ENCODE measurements around the gene GSTM2.
A peak's percentile ranks its signal among the peaks of the same experiment; 100 is the strongest.
"Not testable (repeated sequence)": the region's sequence is repeated elsewhere in the genome, so short reads cannot be mapped to it uniquely, and the experiment has no call there.

Gene GSTM2

DNA sequence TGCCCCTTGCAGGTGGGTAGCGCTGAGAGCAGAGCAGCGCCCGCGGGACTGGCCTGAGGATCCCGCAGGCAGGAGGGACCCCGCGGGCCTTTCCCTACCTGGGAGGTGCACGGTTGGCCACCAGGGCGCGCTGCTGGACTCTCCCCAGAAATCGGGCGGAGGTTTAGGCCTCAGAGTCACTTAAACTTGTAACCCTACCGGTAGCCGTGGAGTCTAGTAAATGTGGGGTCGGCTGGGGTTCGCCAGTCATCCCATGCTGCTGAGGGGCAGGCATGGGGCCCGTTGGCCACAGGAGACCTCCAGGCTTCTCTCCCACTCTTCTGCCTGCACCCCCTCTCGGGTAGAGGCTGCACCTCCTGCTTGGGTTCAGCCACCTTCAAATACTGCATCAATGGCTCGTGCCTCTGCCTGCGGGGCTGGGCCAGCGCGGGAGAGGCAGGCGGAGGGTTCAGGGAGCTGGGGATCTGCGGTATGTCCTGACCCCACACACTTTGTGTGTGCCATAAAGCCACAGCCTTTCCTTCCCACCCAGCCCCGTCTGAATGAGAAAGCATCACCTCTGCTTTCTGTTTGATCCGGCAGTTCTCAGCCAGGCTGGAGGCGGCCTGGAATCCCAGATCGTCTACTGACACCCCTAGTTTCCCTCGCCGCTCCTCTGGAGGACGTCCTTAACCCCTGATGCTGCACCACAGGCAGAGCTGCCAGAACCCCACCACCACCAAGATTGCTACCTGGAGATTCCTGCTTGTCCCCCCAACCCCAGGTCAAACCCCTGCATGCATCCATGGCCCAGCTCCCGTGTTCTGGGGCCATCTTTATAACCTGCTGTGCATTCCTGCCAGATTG, 24.2 kb upstream of the GSTM2 start:
- H3K4me3 ChIP-seq (ENCODE audit: low read depth, low read length) = no peak overlapping the region

DNA sequence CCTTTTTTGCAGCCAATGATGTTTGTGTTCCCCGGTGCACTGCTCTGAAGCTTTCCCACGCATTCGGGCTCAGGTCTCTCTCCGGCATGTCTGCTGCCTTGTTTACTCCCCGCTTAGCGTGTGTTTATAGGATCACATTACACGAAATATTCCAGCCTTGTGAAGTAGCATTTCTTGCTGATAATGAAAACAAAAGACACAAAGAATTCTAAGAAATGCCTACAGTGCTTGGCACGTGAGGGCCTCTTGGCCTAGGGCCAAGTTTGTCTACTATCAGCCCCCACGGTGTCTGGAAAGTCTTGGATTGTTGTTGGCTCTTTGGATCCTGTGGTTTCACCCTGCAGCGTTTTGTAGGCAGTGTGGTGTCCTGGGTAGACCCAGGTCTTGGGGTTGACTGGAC, 23.2 kb upstream of the GSTM2 start:
- H3K4me3 ChIP-seq (ENCODE audit: low read depth, low read length) = no peak overlapping the region

DNA sequence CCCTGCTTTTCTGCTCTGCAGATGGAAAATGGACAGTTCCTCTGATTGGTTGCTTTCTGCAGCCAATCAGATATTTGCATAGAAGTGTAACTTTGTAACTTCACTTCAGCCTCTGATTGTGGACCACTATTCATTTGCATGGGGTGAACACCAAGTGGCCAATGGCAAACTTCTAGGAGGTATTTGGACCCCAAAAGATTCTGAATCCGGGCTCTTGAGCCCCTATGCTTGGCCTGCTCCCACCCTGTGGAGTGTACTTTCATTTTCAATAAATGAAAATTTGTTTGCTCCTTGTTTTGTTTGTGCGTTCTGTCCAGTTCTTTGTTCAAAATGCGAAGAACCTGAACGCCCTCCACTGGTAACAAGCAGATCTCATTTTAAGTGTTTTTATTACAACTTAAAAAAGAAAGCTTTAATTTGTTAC, 18.4 kb upstream of the GSTM2 start:
- no peak overlapping the region for H3K4me3 ChIP-seq (ENCODE audit: low read depth, low read length)

DNA sequence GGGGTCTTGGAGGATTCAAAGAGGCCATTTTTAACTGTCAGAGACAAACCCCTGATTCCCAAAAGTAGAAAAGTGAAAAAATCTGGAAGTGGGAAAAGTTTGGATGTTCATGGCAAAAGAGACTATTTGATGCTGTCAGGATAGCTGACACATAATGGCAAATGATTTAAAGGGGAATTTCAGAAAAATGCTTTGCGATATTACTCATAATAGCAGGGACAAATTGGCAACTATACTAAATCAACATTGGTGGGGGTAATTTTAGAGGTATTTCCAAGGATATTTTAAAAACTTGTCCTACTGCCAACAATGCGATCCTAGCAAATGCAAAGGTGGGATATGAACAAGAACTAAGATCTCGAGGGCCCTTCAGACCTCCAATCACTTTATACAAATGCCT, 17.2 kb upstream of the GSTM2 start:
- no peak overlapping the region for H3K4me3 ChIP-seq (ENCODE audit: low read depth, low read length)

DNA sequence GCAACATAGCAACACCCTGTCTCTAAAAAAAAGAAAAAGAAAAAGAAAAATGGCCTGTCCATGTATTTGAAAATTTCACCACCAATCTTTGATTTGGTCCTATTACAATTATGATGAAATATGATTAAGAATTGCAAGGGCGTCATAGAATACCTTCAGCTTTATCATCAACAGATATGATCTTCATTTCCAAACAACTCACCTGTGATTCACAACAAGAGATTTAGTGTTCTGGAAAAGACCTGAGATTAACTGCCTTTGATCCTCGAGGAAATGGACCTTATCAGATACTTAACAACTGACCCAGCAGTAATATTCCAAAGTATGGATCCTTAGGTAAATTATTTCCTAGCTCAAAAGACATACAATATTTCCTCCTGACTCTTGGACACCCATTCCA, 15.5 kb upstream of the GSTM2 start:
- H3K4me3 ChIP-seq (ENCODE audit: low read depth, low read length) = no peak overlapping the region

DNA sequence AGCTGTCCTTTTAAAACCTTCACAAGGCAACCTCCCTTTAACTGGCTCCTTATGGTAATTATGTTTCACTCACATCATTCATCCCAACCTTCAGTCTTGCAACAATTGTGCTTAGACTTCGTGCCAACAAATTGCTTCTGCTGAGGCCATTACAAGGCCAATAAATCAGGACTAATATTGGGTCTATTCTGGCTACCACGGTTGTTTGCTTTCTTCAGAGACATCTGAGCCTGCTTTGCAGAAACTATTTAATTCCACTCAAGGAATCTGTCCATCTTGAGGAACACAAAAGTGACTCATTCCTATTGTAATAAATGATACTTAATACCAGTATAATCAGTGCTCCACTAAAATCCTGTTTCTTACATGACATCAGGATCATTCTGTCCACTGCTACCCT, 14.6 kb upstream of the GSTM2 start:
- H3K4me3 ChIP-seq (ENCODE audit: low read depth, low read length) = no peak overlapping the region

DNA sequence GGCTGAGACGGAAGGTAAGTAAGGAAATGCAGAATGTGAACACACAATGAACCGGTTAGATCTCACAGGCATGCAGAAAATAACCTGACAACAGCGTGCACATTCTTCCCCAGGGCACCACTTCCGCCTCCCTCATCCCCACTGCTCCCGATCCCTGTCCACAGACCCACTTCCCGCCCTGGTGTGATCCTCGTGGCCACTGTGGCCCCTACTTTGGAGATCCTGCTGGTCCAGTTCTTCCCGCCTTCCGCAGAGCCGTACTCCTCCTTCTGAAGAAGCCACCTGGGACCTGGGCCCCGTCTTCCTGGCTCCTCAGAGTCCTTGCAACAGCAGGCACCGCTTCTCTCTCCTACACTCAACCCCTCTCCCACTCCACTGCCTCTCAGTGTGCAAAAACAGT, 13.3 kb upstream of the GSTM2 start:
- H3K4me3 ChIP-seq (ENCODE audit: low read depth, low read length) = no peak overlapping the region

DNA sequence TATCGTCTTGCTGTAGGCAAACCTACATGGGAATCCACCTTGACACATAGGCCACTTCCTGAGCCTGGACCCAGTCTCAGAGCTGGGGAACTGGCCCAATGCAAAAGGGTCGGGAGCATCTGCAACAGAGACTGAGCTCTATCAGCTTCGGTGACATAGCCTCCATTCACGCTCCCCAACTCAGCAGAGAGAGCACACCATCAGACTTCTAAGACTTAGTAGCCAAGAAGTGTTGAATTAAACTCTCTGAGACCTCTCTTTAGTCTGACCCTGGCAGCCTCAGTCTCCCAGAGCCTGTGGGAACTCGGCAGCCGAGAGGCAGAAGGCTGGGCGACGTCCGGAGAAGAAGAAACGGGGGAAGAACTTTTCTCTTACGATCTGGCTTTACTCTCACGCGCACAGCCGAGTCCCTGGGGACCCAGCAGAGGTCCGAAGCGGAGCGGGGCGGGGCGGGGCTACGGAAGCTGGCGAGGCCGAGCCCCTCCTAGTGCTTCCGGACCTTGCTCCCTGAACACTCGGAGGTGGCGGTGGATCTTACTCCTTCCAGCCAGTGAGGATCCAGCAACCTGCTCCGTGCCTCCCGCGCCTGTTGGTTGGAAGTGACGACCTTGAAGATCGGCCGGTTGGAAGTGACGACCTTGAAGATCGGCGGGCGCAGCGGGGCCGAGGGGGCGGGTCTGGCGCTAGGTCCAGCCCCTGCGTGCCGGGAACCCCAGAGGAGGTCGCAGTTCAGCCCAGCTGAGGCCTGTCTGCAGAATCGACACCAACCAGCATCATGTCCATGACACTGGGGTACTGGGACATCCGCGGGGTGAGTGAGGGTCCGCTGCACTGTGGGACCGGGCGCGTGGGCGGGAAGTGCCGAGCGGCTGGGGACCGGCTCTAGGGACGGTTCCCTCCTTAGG, 12.0 kb upstream of the GSTM2 start, which contains the start of gene GSTM4:
TSS of gene GSTM4 (plus strand) at position 485 of the 905 bp plus-strand sequence. CDS start at position 776, 291 bp downstream.
- peak within 1 kb of the TSS; percentile 70 for H3K4me3 ChIP-seq (ENCODE audit: low read depth, low read length)

DNA sequence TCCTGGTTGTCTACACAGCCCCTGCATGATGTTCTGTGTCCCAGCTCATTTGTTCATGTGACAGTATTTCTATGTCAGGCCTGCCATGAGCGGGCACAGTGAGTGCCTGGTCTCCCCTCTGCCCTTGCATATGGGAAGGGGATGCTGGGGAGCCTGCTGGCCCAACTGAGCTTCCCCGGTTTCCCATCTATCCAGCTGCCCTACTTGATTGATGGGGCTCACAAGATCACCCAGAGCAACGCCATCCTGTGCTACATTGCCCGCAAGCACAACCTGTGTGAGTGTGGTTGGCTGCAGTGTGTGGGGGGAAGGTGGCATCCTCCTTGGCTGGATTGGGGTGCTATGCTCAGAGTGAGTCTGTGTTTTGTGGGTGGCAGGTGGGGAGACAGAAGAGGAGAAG, 10.5 kb upstream of the GSTM2 start:
- H3K4me3 ChIP-seq (ENCODE audit: low read depth, low read length) = no peak overlapping the region

DNA sequence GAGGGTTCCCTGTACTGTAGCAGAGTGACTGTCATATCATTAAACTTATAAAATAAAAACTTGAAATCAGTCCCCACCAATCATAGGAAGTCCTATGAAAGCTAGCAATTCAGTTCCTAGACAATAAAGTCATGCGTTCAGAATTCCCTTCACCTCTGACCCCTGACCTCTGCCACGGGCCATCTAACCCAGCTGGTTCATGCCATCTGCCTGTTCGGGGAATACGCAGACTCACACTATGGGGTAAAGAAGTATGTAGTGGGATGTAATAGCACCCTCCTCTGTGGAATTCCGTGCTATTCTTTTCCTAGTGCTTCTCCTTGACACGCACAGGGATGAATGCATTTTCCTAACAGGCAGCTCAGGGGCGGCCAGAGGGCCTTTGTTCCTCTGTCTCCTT, 9.9 kb upstream of the GSTM2 start:
- no peak overlapping the region for H3K4me3 ChIP-seq (ENCODE audit: low read depth, low read length)

DNA sequence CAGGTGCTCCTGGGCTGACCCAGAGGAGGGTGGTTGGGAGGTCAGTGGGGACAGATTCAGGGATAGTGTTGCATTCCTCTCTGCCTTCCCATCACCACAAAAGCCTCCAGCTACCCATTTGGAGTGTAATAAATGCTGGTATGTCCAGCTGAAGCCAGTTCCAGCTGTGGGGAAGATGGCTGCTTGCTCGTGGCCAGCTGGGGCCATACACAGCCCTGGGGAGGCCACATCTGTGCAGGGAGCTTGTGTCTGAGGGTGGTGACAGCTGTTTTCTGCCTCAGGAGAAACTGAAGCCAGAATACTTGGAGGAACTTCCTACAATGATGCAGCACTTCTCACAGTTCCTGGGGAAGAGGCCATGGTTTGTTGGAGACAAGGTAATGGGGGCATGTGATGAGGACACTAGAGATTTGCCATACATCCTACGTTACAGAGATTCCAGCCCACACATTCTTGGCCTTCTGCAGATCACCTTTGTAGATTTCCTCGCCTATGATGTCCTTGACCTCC, 9.3 kb upstream of the GSTM2 start:
- no peak overlapping the region for H3K4me3 ChIP-seq (ENCODE audit: low read depth, low read length)

DNA sequence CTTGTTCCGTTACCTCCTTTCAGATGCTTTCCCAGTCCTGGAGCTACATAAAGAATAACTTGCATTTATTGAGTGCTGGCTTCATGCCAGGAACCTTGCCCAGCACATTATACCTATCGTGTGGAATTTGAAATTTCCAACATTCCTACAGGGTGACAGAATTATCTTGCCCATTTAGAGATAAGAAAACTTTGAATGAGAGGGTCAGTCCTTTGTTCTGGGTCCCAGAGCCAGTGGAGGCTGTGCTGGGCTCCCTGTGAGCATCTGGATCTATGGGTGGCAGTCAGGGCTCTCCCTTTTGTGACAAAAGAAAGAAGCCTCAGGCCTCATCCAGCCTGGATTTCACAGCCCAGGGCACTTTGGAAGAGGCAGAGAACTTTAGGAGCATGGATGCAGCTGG, 8.7 kb upstream of the GSTM2 start:
- no peak overlapping the region for H3K4me3 ChIP-seq (ENCODE audit: low read depth, low read length)

DNA sequence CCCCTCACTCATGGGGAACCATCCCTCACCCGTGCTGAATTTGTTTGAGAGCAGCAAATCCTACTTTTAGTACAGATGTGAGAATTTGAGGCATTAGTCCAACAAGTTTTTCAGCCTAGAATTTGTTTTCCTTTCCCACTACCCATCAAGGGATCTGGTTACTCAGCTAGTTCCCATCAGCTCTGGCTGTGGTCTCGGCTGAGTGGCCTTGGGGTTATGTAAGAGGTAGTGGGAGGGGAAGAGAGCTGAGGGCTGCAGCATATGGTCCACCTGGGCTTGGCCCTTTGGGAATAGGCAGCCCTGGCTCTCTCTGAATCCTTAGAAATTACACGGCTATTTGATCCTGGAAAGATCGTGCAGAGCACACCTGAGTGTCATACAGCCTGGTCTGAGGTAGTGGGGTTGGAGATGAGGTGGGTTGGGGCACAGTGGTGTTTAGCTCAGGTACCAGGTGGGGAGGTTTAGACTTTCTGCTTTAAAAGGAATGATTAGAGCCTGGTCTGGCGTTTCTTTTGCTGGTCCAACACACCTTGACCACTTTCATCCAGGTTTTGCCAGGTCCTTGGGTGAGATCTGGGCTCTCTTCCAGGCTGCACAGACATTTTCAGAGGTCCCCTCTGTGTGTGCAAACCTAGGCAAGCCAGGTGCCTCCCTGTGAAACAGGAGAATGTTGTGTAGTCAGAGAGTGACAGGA, 7.7 kb upstream of the GSTM2 start:
- no peak overlapping the region for H3K4me3 ChIP-seq (ENCODE audit: low read depth, low read length)

DNA sequence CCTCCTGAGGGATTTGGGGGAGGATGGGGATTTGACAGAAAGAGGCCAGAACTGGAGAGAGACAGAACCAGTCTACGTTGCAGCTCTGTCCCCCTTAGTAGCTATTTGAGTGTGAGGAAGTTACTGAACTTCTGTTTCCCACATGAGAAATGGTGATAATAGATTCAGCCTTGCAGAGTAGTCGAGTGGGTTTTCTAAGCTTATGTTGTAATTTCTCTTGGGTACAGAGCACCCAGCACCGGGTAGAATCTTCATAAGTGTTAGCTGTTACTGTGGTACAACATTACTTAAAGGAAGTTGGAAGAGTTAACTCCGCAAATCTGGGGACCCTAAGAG, 7.2 kb upstream of the GSTM2 start:
- H3K4me3 ChIP-seq (ENCODE audit: low read depth, low read length) = not testable (repeated sequence)

DNA sequence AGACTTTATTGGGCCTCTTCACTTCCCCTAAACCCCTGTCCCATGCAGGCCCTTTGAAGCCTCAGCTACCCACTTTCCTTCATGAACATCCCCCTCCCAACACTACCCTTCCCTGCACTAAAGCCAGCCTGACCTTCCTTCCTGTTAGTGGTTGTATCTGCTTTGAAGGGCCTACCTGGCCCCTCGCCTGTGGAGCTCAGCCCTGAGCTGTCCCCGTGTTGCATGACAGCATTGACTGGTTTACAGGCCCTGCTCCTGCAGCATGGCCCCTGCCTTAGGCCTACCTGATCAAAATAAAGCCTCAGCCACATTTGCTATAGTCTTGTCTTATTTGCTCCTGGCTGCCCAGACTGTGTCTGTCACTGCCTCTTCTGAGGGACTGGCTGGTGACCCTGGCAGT, 6.5 kb upstream of the GSTM2 start:
- H3K4me3 ChIP-seq (ENCODE audit: low read depth, low read length) = no peak overlapping the region

DNA sequence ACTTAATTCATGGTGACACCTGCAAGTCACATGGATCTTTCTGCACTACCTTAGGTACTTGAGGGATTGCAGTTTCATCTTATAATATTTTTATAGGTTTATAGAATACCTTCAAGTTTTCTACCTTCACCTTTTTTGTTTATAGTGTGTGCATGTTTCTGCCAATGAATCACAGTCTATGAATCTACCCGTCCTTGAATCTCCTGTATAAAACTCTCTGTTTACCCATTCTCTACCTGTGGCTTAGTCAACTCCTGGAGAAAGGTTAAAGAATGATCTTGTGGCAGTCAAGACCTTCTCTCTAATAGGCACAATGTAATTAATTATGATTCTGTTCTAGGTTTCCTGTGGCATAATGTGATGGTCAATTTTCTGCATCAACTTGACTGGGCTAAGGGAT, 3.2 kb upstream of the GSTM2 start:
- H3K4me3 ChIP-seq (ENCODE audit: low read depth, low read length) = no peak overlapping the region

DNA sequence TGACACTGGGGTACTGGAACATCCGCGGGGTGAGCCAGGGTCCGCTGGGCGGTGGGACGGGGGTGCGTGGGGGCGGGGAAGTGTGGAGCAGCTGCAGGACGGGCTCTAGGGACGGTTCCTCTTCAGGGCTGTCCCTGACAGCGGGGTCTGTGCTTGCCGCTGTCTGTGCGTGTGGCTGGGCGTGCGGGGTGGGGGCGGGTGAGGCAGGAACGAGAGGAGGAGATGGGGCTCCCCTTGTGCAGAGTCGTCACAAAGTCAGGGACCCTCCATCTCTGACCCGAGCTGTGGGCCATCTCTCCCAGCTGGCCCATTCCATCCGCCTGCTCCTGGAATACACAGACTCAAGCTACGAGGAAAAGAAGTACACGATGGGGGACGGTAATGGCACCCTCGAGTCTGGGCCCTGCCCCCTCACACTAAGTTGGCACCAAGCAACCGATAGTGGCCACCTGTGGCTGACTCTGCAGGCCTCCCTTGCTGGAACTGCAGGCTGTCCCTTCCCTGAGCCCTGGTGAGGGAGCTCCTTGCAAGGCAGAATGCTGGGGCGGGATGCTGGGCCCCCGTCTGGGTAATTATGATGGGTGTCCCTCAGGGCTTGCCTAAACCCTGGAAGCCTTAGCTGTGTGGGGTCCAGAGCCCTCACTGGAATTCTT, 392 bp downstream of the GSTM2 start:
- H3K4me3 ChIP-seq (ENCODE audit: low read depth, low read length) = no peak overlapping the region

DNA sequence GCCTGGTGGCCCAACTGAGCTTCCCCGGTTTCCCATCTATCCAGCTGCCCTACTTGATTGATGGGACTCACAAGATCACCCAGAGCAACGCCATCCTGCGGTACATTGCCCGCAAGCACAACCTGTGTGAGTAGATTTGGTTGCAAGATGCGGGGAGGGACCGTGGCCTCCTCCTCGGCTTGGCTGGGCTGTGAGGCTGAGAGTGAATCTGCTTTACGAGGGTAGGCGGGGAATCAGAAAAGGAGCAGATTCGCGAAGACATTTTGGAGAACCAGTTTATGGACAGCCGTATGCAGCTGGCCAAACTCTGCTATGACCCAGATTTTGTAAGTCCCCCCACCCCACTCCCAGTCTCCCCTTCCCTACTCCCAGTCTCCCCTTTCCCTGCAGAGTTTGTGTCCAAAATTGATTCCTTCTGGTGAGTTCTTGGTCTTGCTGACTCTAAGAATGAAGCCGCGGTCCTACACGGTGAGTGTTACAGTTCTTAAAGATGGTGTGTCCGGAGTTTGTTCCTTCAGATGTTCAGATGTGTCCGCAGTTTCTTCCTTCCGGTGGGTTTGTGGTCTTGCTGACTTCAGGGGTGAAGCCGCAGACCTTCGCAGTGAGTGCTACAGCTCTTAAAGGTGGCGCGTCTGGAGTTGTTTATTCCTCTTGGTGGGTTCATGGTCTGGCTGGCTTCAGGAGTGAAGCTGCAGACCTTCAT, 1.5 kb downstream of the GSTM2 start:
- no peak overlapping the region for H3K4me3 ChIP-seq (ENCODE audit: low read depth, low read length)

DNA sequence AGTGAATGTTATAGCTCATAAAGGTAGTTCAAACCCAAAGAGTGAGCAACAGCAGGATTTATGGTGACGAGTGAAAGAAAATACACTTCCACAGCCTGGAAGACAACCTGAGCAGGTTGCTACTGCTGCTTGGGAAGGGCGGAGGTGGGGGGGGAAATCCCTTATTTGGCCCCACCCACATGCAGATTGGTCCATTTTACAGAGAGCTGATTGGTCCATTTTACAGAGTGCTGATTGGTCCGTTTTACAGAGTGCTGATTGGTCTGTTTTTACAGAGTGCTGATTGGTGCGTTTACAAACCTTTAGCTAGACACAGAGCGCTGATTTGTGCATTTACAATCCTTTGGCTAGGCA, 2.1 kb downstream of the GSTM2 start:
- H3K4me3 ChIP-seq (ENCODE audit: low read depth, low read length) = not testable (repeated sequence)

DNA sequence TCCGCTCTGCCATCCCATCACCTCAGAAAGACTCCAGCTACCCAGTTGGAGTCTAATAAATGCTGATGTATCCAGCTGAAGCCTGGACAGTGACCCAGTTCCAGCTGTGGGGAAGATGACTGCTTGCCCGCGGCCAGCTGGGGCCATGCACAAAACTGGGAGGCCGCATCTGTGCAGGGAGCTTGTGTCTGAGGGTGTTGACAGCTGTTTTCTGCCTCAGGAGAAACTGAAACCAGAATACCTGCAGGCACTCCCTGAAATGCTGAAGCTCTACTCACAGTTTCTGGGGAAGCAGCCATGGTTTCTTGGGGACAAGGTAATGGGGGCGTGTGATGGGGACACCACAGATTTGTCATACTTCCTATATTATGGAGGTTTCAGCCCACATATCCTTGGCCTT, 3.2 kb downstream of the GSTM2 start:
- H3K4me3 ChIP-seq (ENCODE audit: low read depth, low read length) = no peak overlapping the region

Data from iPS-11a (cell line).